ENCODE results near the gene CHN1.

The CHN1 gene

GRCh38 chr2:175004980-175005732 is at the start of gene CHN1:
TSS of gene CHN1 (minus strand) at chr2:175005381. CDS start at chr2:175004912, 469 bp downstream.
- peak; percentile 50 to 54 for DNase-seq

GRCh38 chr2:175054340-175054739 is 49.2 kb upstream of the CHN1 start:
- DNase-seq = no peak

GRCh38 chr2:175049661-175050060 is 44.5 kb upstream of the CHN1 start:
- no peak for DNase-seq

GRCh38 chr2:175048275-175048674 is 43.1 kb upstream of the CHN1 start:
- DNase-seq = no peak

- DNase-seq = no peak
Observed at GRCh38 chr2:175039490-175039889, 34.3 kb upstream of the CHN1 start.

- DNase-seq = no peak
Observed at GRCh38 chr2:175039031-175039430, 33.9 kb upstream of the CHN1 start.

- no peak for DNase-seq
Observed at GRCh38 chr2:175037941-175038340, 32.8 kb upstream of the CHN1 start.

GRCh38 chr2:175036582-175037018 is 31.4 kb upstream of the CHN1 start:
- DNase-seq = no peak

GRCh38 chr2:175035806-175036205 is 30.6 kb upstream of the CHN1 start:
- no peak for DNase-seq

- no peak for DNase-seq
Observed at GRCh38 chr2:175034716-175035115, 29.5 kb upstream of the CHN1 start.

- DNase-seq = no peak
Observed at GRCh38 chr2:175030380-175031271, 25.4 kb upstream of the CHN1 start.

- no peak for DNase-seq
Observed at GRCh38 chr2:175027755-175028154, 22.6 kb upstream of the CHN1 start.

- DNase-seq = no peak
Observed at GRCh38 chr2:175026385-175026784, 21.2 kb upstream of the CHN1 start.

GRCh38 chr2:175025946-175026345 is 20.8 kb upstream of the CHN1 start:
- no peak for DNase-seq

- no peak for DNase-seq
Observed at GRCh38 chr2:175025233-175025632, 20.1 kb upstream of the CHN1 start.

GRCh38 chr2:175022923-175023322 is 17.7 kb upstream of the CHN1 start:
- no peak for DNase-seq

- DNase-seq = no peak
Observed at GRCh38 chr2:175019566-175020327, 14.6 kb upstream of the CHN1 start.

GRCh38 chr2:175017618-175018414 is 12.6 kb upstream of the CHN1 start:
- no peak for DNase-seq

- DNase-seq = no peak
Observed at GRCh38 chr2:175015340-175015739, 10.2 kb upstream of the CHN1 start.

- DNase-seq = no peak
Observed at GRCh38 chr2:175012516-175012915, 7.3 kb upstream of the CHN1 start.

- no peak for DNase-seq
Observed at GRCh38 chr2:175011505-175011904, 6.3 kb upstream of the CHN1 start.

- DNase-seq = no peak
Observed at GRCh38 chr2:175010848-175011254, 5.7 kb upstream of the CHN1 start.
